ENCODE data around the gene CIPC.

GRCh38 chr14:77131206-77131605, 33.1 kb downstream of the CIPC start:
- TF ChIP-seq EP300 (IDR thresholded peaks at IDR 0.05; ENCODE audit: low read depth in 2 of 2, low read length in 2 of 2) = no peak
- no peak for TF ChIP-seq EP300 (CRISPR knock-in tag; IDR thresholded peaks at IDR 0.05; ENCODE audit: borderline replicate concordance)
- TF ChIP-seq SRSF9 (IDR thresholded peaks at IDR 0.05; ENCODE audit: borderline replicate concordance, insufficient read depth, low read depth, low read length, poor library complexity, severe bottlenecking) = no peak
- TF ChIP-seq MEIS1 (CRISPR knock-in tag; IDR thresholded peaks at IDR 0.05; ENCODE audit: borderline replicate concordance) = no peak
- no peak for TF ChIP-seq MAFK (conservative IDR thresholded peaks at IDR 0.05 in 1 of 2, IDR thresholded peaks at IDR 0.05 in 1 of 2; ENCODE audit: low read length in 2 of 2)
- no peak for TF ChIP-seq POLR2A (IDR thresholded peaks at IDR 0.05; ENCODE audit: insufficient read depth in 1 of 2, low read depth in 2 of 2, low read length in 2 of 2)
